Keratinocyte (primary cell): ENCODE measurements around the gene PHOX2A. TPM values are rescaled to one million over a fixed set of nuclear protein-coding genes. Genes with fewer than 3 reads are reported as not detected.

Source experiments
- DNase-seq: peaks from one replicate; pipeline ENCODE4 v3.0.0-alpha.2; 2011; ENCODE audit warnings: low read depth, missing footprints, low spot score
- FAIRE-seq: peaks from 2 replicates; lab custom pipeline; 2011; peaks lifted over from hg19 to GRCh38; lab: Jason Lieb, UNC
- H2AFZ ChIP-seq: 2 replicates; pipeline ENCODE4 v1.6.0; 2012; ENCODE audit warnings: low read length, control low read depth, inconsistent platforms; ENCODE audit not compliant: control insufficient read depth
- H3K27ac ChIP-seq: 2 replicates; pipeline ENCODE4 v1.5.1; 2011; ENCODE audit warnings: low read length; ENCODE audit not compliant: control insufficient read depth, insufficient read depth
- H3K27me3 ChIP-seq: 3 replicates; pipeline ENCODE4 v1.6.0; 2011; ENCODE audit warnings: low read length; ENCODE audit not compliant: control insufficient read depth, insufficient read depth; ENCODE audit errors: extremely low read depth
- H3K36me3 ChIP-seq, 2 experiments: 2 replicates in 1 of 2; 3 replicates in 1 of 2; pipeline ENCODE4 v1.5.1; 2011; ENCODE audit warnings: low read length in 2 of 2, mild to moderate bottlenecking in 1 of 2; ENCODE audit not compliant: control insufficient read depth in 2 of 2, insufficient read depth in 2 of 2; ENCODE audit errors: extremely low read depth in 1 of 2
- H3K4me1 ChIP-seq: 3 replicates; pipeline ENCODE4 v1.5.1; 2011; ENCODE audit warnings: low read length; ENCODE audit not compliant: control insufficient read depth, insufficient read depth; ENCODE audit errors: extremely low read depth
- H3K4me2 ChIP-seq: 3 replicates; pipeline ENCODE4 v1.6.0; 2011; ENCODE audit warnings: low read depth, low read length; ENCODE audit not compliant: control insufficient read depth, insufficient read depth; ENCODE audit errors: extremely low read depth
- H3K4me3 ChIP-seq, 3 experiments: fragments of 200-600 bp in 1 of 3; sonication (generic) in 1 of 3; 2 replicates in 2 of 3; 3 replicates in 1 of 3; pipeline ENCODE4 v1.5.1; 2011 to 2016; ENCODE audit warnings: low read length in 3 of 3, mild to moderate bottlenecking in 3 of 3, control low read depth in 2 of 3, inconsistent platforms in 1 of 3, low read depth in 1 of 3, mixed read lengths in 1 of 3, mixed run types in 1 of 3, moderate library complexity in 1 of 3; ENCODE audit not compliant: control insufficient read depth in 2 of 3, insufficient read depth in 2 of 3; ENCODE audit errors: extremely low read depth in 1 of 3
- H3K79me2 ChIP-seq: 2 replicates; pipeline ENCODE4 v1.6.0; 2012; ENCODE audit warnings: low read length; ENCODE audit not compliant: control insufficient read depth, insufficient read depth
- H3K9ac ChIP-seq: 3 replicates; pipeline ENCODE4 v1.6.0; 2011; ENCODE audit warnings: low read length; ENCODE audit not compliant: control insufficient read depth, insufficient read depth; ENCODE audit errors: extremely low read depth
- H3K9me1 ChIP-seq: 3 replicates; pipeline ENCODE4 v1.6.0; 2011; ENCODE audit warnings: low read length; ENCODE audit not compliant: control insufficient read depth, insufficient read depth; ENCODE audit errors: extremely low read depth
- H3K9me3 ChIP-seq: 2 replicates; pipeline ENCODE4 v1.5.1; 2012; ENCODE audit warnings: low read depth, low read length; ENCODE audit not compliant: control insufficient read depth
- H4K20me1 ChIP-seq: 3 replicates; pipeline ENCODE4 v1.6.0; 2011; ENCODE audit warnings: low read length; ENCODE audit not compliant: control insufficient read depth, insufficient read depth; ENCODE audit errors: extremely low read depth
- EZH2 ChIP-seq: IDR thresholded peaks from one replicate; pipeline ENCODE4 v1.6.1; 2012; ENCODE audit warnings: inconsistent platforms, mild to moderate bottlenecking, low read length, moderate library complexity
- dilution Hi-C: fragments of 300-500 bp; cut with MboI; formaldehyde crosslinking; loops from one replicate; pipeline ENCODE4 v1.7.0; 2020; ENCODE audit warnings: low sequenced_read_pairs; ENCODE audit not compliant: extremely low pct_ligation_motif_present
- polyA plus RNA-seq, 5 experiments: library from polyadenylated mRNA; depleted of rRNA in 3 of 5; stranded (reverse) in 3 of 5; stranded (forward) in 1 of 5; unstranded in 1 of 5; fragments of >200 nt; gene quantifications; 1 replicate in 1 of 5; 2 replicates in 3 of 5; 3 replicates in 1 of 5; pipeline versions ENCODE4 v1.2.1 to v1.2.3, GENCODE V29; 2011 to 2012; ENCODE audit warnings: missing spikeins in 2 of 5, low read depth in 1 of 5, low replicate concordance in 1 of 5
- TF ChIP-seq, protein P1 (sequence below), 3 experiments: IDR thresholded peaks in 1 of 3; conservative IDR thresholded peaks in 1 of 3; optimal IDR thresholded peaks in 1 of 3; 2 replicates in 2 of 3; 3 replicates in 1 of 3; pipeline versions ENCODE3 to v1.5.1; 2011; ENCODE audit warnings: low read length in 3 of 3, mild to moderate bottlenecking in 3 of 3, moderate library complexity in 2 of 3, control low read depth in 1 of 3, inconsistent platforms in 1 of 3; ENCODE audit not compliant: insufficient read depth in 2 of 3; ENCODE audit errors: extremely low read depth in 1 of 3

Gene PHOX2A
- polyA plus RNA-seq, 1 donor (not counting 4 experiments of a cell fraction or from before 2014, with no cell fraction given): not detected

DNA sequence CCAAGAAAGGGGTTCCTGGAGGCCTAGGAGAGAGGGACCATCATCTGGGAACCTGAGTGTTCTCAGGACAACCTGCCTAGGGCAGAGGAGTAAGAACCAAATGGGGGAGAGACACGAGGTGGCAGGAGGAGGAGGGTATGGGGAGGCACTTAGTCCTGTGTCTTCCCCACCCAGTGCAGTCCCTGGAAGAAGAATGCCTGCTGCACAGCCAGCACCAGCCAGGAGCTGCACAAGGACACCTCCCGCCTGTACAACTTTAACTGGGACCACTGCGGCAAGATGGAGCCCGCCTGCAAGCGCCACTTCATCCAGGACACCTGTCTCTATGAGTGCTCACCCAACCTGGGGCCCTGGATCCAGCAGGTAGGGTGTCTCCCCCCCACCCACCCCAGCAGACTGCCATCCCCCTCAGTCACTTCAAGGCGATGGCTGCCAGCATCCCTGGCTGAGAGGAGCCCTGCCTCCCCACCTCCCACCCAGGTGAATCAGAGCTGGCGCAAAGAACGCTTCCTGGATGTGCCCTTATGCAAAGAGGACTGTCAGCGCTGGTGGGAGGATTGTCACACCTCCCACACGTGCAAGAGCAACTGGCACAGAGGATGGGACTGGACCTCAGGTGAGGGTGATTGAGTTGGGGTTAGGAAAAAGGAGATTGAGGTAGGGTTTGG, 23.1 kb downstream of the PHOX2A start:
- peaks cover 14% of the 10 kb centered on the region for H3K79me2 ChIP-seq
- H3K4me1 ChIP-seq: peaks cover 7% of the 10 kb centered on the region
- H3K27me3 ChIP-seq: peaks cover 11% of the 10 kb centered on the region
- FAIRE-seq: no peak
- H2AFZ ChIP-seq: no peak overlapping the region
- no peaks in the 10 kb centered on the region for H3K36me3 ChIP-seq
- H3K9ac ChIP-seq: no peak overlapping the region
- no peaks in the 10 kb centered on the region for H3K9me1 ChIP-seq
- DNase-seq: no peak
- no peak for TF ChIP-seq EZH2
- TF ChIP-seq, protein P1, sequence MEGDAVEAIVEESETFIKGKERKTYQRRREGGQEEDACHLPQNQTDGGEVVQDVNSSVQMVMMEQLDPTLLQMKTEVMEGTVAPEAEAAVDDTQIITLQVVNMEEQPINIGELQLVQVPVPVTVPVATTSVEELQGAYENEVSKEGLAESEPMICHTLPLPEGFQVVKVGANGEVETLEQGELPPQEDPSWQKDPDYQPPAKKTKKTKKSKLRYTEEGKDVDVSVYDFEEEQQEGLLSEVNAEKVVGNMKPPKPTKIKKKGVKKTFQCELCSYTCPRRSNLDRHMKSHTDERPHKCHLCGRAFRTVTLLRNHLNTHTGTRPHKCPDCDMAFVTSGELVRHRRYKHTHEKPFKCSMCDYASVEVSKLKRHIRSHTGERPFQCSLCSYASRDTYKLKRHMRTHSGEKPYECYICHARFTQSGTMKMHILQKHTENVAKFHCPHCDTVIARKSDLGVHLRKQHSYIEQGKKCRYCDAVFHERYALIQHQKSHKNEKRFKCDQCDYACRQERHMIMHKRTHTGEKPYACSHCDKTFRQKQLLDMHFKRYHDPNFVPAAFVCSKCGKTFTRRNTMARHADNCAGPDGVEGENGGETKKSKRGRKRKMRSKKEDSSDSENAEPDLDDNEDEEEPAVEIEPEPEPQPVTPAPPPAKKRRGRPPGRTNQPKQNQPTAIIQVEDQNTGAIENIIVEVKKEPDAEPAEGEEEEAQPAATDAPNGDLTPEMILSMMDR (optimal IDR thresholded peaks at IDR 0.05 in 1 of 3, IDR thresholded peaks at IDR 0.05 in 1 of 3, conservative IDR thresholded peaks at IDR 0.05 in 1 of 3; ENCODE audit: extremely low read depth in 1 of 3, insufficient read depth in 2 of 3, low read length in 3 of 3): no peak
- dilution Hi-C loops: no loop called here
- no peak overlapping the region for H3K27ac ChIP-seq
- no peaks in the 10 kb centered on the region for H3K9me3 ChIP-seq
- no peaks in the 10 kb centered on the region for H4K20me1 ChIP-seq
- no peak overlapping the region for H3K4me3 ChIP-seq
- no peak overlapping the region for H3K4me2 ChIP-seq

DNA sequence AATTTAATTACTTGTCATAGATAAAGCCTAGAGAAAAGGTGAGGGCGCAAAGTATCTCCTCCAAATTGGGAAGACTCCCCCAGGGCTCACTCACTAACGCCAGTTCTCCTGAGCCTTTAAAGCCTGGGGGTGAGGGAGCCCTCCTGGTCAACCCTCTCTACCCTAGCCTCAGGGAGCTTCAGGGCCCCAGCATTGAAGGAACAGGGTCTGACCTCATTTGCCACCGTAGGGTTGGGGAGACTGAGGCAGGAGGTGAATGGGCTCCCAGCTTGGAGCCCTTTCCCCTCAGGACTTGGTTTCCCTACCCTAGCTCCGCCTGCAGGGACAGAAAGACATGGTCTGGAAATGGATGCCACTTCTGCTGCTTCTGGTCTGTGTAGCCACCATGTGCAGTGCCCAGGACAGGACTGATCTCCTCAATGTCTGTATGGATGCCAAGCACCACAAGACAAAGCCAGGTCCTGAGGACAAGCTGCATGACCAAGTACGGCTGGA, 25.7 kb downstream of the PHOX2A start:
- dilution Hi-C loops: no loop called here
- H3K4me1 ChIP-seq: peaks cover 7% of the 10 kb centered on the region
- FAIRE-seq: no peak

More for the DNA sequence above, 25.7 kb downstream of the PHOX2A start:
- Histone ChIP-seq H3K4me3 (no peak overlapping the region), H3K27me3 (peaks cover 11% of the 10 kb centered on the region), H3K79me2 (no peaks in the 10 kb centered on the region), H3K4me2 (no peak overlapping the region), H3K36me3 (no peaks in the 10 kb centered on the region), H4K20me1 (no peaks in the 10 kb centered on the region), H3K9me3 (no peaks in the 10 kb centered on the region), H3K27ac (no peak overlapping the region), H2AFZ (no peak overlapping the region), H3K9me1 (no peaks in the 10 kb centered on the region), H3K9ac (no peak overlapping the region)
- no peak for TF ChIP-seq EZH2
- TF ChIP-seq, protein P1 (optimal IDR thresholded peaks at IDR 0.05 in 1 of 3, IDR thresholded peaks at IDR 0.05 in 1 of 3, conservative IDR thresholded peaks at IDR 0.05 in 1 of 3; ENCODE audit: extremely low read depth in 1 of 3, insufficient read depth in 2 of 3, low read length in 3 of 3): no peak
- DNase-seq: no peak
